Nephron (organoid): ENCODE measurements around the gene SAMD9.

ENCODE experiments used
- H3K27ac Mint-ChIP-seq, 3 experiments: 2 replicates each; pipeline ENCODE4 v1.8.0; 2020; ENCODE audit warnings: mixed read lengths in 3 of 3, mild to moderate bottlenecking in 2 of 3, moderate library complexity in 1 of 3
- H3K27me3 Mint-ChIP-seq: 2 replicates; pipeline ENCODE4 v1.8.0; 2021; ENCODE audit warnings: low read depth, mild to moderate bottlenecking, moderate library complexity, mixed read lengths
- H3K36me3 Mint-ChIP-seq: 2 replicates; pipeline ENCODE4 v1.8.0; 2020; ENCODE audit warnings: low read depth, mixed read lengths
- H3K4me1 Mint-ChIP-seq: 2 replicates; pipeline ENCODE4 v1.8.0; 2020; ENCODE audit warnings: mixed read lengths
- H3K4me3 Mint-ChIP-seq, 3 experiments: 2 replicates each; pipeline ENCODE4 v1.8.0; 2020; ENCODE audit warnings: mild to moderate bottlenecking in 3 of 3, mixed read lengths in 3 of 3, moderate library complexity in 2 of 3
- H3K9me3 Mint-ChIP-seq: 2 replicates; pipeline ENCODE4 v1.8.0; 2020; ENCODE audit warnings: mixed read lengths
- CTCF ChIP-seq, 3 experiments: fragments of 200-600 bp; sonication (generic); IDR thresholded peaks; one replicate each; pipeline ENCODE4 v1.5.0; 2021; ENCODE audit warnings: antibody characterized with exemption in 3 of 3; ENCODE audit not compliant: unreplicated experiment in 3 of 3

The SAMD9 gene

GRCh38 chr7:93117852-93118530 is at the start of gene SAMD9:
SAMD9 (minus strand) TSS chr7:93117979; CDS start chr7:93106097, 11,882 bp downstream.
- TF ChIP-seq CTCF (IDR thresholded peaks at IDR 0.05; ENCODE audit: unreplicated experiment in 3 of 3) = no peak
- Mint-ChIP-seq H3K9me3 (peaks cover 16% of the 10 kb centered on the region), H3K4me3 (peak within 1 kb of the TSS; percentile 36 to 86 (median 85)), H3K36me3 (no peaks in the 10 kb centered on the region), H3K27ac (peak within 1 kb of the TSS; percentile 18 to 93 (median 92)), H3K4me1 (peaks cover 17% of the 10 kb centered on the region), H3K27me3 (peaks cover 6% of the 10 kb centered on the region)

DNA sequence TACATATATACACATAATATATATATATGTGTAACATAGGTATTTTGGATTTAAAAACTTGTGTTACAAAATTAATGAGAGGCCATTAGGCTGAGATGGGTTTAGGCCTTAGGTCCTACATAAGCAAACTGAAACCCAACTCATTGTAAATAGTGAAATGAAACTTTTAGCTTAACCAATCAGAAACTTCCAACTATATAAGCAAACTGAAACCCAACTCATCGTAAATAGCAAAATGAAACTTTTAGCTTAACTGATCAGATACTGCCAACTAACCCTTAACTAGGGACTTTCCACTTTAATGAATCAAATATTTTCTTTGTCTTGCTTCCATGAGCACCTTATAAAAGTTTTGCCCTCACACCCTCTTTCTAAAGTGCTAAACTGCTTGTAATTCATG is 47.7 kb upstream of the SAMD9 start:
- Mint-ChIP-seq H3K27ac (no peak overlapping the region), H3K36me3 (no peaks in the 10 kb centered on the region), H3K4me3 (no peak overlapping the region), H3K27me3 (peaks cover 8% of the 10 kb centered on the region), H3K9me3 (peaks cover 8% of the 10 kb centered on the region), H3K4me1 (no peaks in the 10 kb centered on the region)
- TF ChIP-seq CTCF (IDR thresholded peaks at IDR 0.05; ENCODE audit: unreplicated experiment in 3 of 3) = no peak

DNA sequence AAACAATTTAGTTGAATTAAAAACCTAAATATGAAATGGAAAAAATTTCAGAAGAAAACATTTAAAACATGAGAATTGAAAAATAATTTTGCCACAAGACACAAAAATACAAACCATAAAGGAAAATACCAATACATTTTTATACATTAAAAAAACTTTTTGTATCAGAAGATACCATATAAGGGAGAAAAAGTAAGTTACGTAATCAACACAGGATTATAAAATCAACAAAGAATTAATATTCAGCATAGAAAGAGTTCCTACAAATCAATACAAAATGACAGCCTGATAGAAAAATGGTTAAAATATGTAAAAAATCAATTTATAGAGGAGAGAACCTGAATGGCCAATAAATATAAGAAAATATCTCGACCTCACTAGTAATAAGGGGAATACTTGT is 47.0 kb upstream of the SAMD9 start:
- peaks cover 8% of the 10 kb centered on the region for H3K27me3 Mint-ChIP-seq
- H3K36me3 Mint-ChIP-seq = no peaks in the 10 kb centered on the region
- H3K9me3 Mint-ChIP-seq = peaks cover 8% of the 10 kb centered on the region
- no peak overlapping the region for H3K4me3 Mint-ChIP-seq
- no peak for TF ChIP-seq CTCF (IDR thresholded peaks at IDR 0.05; ENCODE audit: unreplicated experiment in 3 of 3)
- H3K4me1 Mint-ChIP-seq = no peaks in the 10 kb centered on the region
- H3K27ac Mint-ChIP-seq = no peak overlapping the region

DNA sequence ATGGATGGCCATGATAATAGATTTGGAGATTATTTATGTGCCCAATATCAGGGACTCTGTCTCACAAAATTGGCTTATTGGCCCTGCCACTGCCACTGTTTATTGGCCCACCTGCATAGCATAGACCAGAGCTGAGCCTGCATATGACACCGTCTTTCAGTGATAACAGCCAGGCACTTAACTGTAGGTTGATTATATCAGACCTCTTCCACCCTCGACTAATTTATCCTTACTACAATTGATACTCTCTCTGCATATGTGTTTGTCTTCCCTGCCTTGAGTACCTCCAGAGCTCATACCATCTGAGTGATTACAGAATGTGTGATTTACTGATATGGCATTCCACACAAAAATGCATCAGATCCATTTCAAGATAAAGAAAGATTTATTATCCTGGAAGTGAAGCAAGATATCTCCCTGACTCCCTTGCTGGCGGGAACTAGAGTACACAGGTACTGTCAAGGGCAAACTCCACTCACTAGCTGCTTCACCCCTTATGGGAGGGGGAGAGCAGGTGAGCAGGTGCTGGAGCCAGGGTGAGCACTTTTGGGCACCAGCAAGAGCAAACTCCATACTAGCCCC is 43.5 kb upstream of the SAMD9 start:
- H3K4me3 Mint-ChIP-seq = no peak overlapping the region
- no peaks in the 10 kb centered on the region for H3K9me3 Mint-ChIP-seq
- no peaks in the 10 kb centered on the region for H3K27me3 Mint-ChIP-seq
- H3K36me3 Mint-ChIP-seq = no peaks in the 10 kb centered on the region
- no peaks in the 10 kb centered on the region for H3K4me1 Mint-ChIP-seq
- no peak overlapping the region for H3K27ac Mint-ChIP-seq
- no peak for TF ChIP-seq CTCF (IDR thresholded peaks at IDR 0.05; ENCODE audit: unreplicated experiment in 3 of 3)

- H3K27me3 Mint-ChIP-seq = no peaks in the 10 kb centered on the region
- H3K4me3 Mint-ChIP-seq = no peak overlapping the region
- no peak overlapping the region for H3K27ac Mint-ChIP-seq
- no peaks in the 10 kb centered on the region for H3K36me3 Mint-ChIP-seq
- H3K9me3 Mint-ChIP-seq = no peaks in the 10 kb centered on the region
- H3K4me1 Mint-ChIP-seq = no peaks in the 10 kb centered on the region
- TF ChIP-seq CTCF (IDR thresholded peaks at IDR 0.05; ENCODE audit: unreplicated experiment in 3 of 3) = no peak
Measured at GRCh38 chr7:93160410-93160809, 42.6 kb upstream of the SAMD9 start.

GRCh38 chr7:93159490-93159889 is 41.7 kb upstream of the SAMD9 start:
- Mint-ChIP-seq H3K27ac (no peak overlapping the region), H3K27me3 (no peaks in the 10 kb centered on the region), H3K4me1 (no peaks in the 10 kb centered on the region), H3K36me3 (no peaks in the 10 kb centered on the region), H3K4me3 (no peak overlapping the region), H3K9me3 (no peaks in the 10 kb centered on the region)
- no peak for TF ChIP-seq CTCF (IDR thresholded peaks at IDR 0.05; ENCODE audit: unreplicated experiment in 3 of 3)
